Measurements from ENCODE around the gene THEM5. TPM values are rescaled to one million over a fixed set of nuclear protein-coding genes. Genes with fewer than 3 reads are reported as not detected.

THEM5 gene
- total RNA-seq, 1 donor, result not detected

Other genes starting within 250 kb of the THEM5 start
- gene SNX27, start 241.7 kb downstream of the THEM5 start, total RNA-seq, result 26.7 TPM
- gene CELF3, start 136.9 kb downstream of the THEM5 start, total RNA-seq, result not detected
- gene RIIAD1, start 132.2 kb downstream of the THEM5 start, total RNA-seq, result not detected
- 78.4 TPM for gene MRPL9, start 90.2 kb downstream of the THEM5 start, total RNA-seq
- gene TDRKH, start 63.2 kb downstream of the THEM5 start, total RNA-seq, result 1.2 TPM
- gene LINGO4, start 48.3 kb downstream of the THEM5 start, total RNA-seq, result under 0.01 TPM
- 1.7 TPM for gene RORC, start 21.9 kb downstream of the THEM5 start, total RNA-seq
- 0.21 TPM for gene C2CD4D, start 13.9 kb downstream of the THEM5 start, total RNA-seq
- 16.0 TPM for gene THEM4, start 55.8 kb upstream of the THEM5 start, total RNA-seq
- 113 TPM for gene S100A10, start 140.1 kb upstream of the THEM5 start, total RNA-seq
- 63.4 TPM for gene S100A11, start 183.3 kb upstream of the THEM5 start, total RNA-seq
- gene TCHHL1, start 235.4 kb upstream of the THEM5 start, total RNA-seq, result not detected

Measured in mononuclear cell (primary cell).